GM19025 (cell line): ENCODE results near the gene CTXN1.
A peak's percentile ranks its signal among the peaks of the same experiment; 100 is the strongest.
"Not testable (repeated sequence)": the region's sequence is repeated elsewhere in the genome, so short reads cannot be mapped to it uniquely, and the experiment has no call there.

Experiments
- ATAC-seq: cut with Tn5 transposase; IDR thresholded peaks from one replicate; pipeline ENCODE4 v1.9.1; 2021; ENCODE audit warnings: mild to moderate bottlenecking, low read depth, moderate library complexity; ENCODE audit not compliant: unreplicated experiment

The CTXN1 gene

DNA sequence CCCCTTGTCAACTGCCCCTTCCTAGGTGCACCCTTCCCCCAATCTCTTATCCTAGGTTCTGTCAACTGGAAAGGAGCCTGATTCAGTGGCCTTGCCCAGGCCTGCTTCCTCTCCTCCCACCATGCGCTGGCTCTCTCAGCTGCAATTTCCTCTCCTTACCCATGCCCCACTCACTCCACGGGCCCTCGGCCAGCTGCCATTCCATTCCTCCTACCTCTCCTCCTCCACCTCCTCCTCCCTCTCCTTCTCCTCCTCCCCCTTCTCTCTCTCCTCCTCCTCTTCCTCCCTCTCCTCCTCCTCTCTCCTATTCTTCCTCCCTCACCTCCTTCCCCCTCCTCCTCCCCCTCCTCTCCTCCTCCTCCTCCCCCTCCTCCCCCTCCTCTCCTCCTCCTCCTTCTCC, 27.1 kb upstream of the CTXN1 start:
- no peak for ATAC-seq

DNA sequence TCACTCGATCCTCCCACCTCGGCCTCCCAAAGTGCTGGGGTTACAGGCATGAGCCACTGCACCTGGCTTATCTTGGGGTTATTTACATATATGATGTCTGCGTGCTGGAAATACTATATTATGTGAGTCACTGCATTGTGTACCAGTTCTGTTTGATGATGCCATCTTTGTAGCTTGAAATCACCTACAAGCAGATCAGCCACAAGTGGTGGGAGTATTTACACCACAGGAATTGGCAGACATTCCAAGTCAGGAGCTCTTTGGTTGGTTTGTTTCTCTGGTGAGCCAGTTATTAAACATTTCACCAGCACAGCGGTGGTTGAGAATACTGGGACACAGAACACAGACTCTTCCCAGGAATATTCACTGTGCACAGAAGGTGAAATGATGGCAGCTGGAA, 22.0 kb upstream of the CTXN1 start:
- no peak for ATAC-seq

DNA sequence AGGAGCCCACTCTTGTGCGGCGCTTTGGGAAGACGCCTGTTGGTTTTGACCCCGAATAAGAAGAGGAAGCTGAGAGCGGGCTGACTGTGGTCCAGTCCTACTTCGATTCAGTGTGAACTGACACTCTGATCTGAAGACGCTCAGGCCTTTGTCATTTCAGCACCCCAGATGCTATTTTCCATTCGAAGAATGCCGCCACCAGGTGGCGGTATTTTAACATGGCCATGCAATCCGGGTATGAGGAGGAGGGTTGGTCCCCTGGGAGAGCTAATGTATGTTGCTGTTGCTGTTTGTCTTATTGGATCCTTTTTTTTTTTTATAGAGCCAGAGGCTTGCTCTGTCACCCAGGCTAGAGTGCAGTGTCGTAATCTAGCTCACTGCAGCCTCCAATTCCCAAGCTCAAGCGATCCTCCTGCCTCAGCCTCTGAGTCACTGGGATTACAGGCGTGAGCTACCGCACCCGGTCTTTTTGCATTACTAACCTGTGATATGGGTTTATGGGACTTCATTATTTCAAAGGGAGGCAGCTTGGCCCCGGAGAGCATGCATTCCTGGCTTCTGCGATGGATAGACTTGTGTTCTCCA, 18.3 kb upstream of the CTXN1 start:
- no peak for ATAC-seq

DNA sequence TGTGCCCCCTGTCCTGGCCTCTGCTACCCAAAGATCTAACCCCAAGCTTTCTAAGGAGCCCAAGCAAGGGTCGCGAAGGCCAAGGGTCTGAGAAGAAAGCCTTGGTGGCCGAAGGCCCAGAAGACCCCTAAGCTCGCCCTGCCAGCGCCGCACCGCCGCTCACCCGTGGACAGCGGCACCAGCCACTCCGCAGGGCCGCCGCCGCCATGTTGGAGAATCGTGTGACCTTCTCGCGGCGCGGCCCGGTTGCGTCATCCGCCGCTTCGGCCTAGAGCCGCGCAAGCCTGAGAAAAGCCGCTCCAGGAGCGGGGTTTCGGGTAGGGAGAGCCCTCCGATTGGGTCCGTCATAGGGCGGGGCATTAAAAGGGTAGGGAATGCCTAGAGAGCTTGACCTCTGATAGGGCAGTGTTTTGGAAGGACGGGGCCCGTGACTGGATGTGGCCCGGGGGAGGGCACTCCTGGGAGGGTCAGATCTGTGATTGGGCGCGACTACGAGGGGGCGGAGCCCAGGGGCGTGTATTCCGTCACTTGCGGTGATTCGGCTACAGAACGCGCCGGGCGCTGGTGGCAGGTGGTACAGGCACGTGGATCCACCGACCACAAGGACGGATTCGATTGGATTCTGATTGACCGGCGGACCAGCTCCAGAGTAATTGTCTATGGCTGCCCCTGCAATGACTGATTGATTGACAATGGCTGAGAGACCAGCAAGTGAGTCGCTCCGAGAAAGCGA, 17.7 kb upstream of the CTXN1 start, which contains the start of gene TIMM44:
TSS of gene TIMM44 (minus strand) at position 223 of the 733 bp plus-strand sequence. CDS start at position 208, 15 bp downstream.
- ATAC-seq = peak; percentile 98

DNA sequence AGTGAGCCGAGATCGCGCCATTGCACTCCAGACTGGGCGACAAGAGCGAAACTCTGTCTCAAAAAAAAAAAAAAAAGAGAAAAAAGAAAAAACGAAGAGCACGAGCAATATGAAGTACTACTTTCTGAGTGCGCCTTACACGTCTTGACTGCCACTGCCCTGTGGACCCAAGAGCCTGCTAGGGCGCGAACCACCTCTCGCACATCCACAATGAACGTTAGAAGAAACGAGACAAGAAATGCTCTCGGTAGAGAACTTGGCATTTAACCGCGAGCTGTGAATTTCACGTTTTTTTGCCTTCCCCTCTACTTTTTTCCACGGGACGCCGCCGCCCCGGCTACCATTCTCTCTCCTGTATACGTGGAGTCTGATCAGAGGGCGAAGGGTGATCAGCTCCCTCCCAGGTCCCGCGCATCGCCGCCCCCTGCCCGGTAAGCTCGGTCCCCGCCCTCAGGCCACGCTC, 17.1 kb upstream of the CTXN1 start:
- no peak for ATAC-seq

DNA sequence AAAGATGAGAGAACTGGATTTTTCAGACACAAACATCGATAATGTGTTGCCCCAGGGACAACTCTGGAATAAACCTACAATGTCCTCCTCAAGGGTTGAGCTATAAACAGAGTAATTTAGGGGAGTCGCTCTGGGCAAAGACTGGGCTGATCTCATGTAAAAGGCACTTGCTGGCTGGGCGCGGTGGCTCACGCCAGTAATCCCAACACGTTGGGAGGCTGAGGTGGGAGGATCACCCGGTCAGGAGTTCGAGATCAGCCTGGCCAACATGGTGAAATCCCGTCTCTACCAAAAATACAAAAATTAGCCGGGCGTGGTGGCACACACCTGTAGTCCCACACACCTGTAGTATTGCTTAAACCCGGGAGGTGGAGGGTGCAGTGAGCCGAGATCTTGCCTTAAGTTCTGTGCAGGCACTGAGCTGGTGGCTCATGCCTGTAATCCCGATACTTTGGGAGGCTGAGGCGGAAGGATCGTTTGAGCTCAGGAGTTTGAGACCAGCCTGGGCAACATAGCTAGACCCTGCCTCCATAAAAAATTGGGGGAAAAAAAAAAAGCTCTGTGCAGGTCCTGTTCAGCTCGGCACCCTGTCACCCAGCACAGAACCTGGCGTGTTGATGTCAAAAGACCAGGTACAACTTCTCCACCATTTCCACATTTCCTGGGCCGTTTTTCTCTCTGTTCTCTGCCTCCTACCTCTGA, 16.1 kb upstream of the CTXN1 start:
- no peak for ATAC-seq

DNA sequence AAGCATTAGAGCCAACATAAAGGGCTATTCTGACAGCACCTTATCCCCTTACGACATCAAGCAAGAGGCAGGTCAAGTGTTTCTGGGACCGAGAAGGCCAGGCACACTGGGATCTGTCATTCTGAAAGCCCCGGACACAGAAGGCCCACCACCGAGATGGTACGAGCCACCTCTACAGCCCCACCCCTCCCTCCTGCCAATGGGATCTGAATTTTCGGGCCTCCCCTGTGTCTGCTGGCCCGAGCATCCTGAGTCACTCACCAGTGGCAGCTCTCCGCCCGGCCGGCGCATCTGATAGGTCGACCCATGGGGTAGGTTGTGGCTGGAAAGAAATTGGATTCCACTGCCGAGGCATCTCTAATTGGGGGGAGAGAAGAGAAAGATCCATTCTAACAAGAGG, 14.9 kb upstream of the CTXN1 start:
- ATAC-seq = no peak

DNA sequence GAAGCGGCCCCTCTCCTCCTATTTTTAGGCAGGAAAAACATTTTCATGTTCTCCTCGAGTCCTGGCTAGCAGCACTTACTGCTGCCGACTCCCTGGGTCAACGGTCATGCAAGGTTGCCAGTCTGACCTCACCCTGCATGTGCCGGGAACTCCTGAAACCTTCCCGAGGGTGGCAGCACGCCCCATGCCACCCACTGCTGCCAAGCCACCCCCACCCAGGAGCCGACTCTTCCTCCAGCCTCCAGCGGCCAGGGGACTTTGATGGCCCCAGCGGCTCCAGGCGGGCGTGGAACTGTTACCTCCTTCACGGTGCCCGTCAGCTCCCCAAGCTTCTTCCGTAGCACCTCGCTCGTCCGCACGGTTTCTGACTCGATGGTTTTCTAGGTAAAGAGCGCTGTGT, 8.8 kb upstream of the CTXN1 start:
- ATAC-seq = no peak

DNA sequence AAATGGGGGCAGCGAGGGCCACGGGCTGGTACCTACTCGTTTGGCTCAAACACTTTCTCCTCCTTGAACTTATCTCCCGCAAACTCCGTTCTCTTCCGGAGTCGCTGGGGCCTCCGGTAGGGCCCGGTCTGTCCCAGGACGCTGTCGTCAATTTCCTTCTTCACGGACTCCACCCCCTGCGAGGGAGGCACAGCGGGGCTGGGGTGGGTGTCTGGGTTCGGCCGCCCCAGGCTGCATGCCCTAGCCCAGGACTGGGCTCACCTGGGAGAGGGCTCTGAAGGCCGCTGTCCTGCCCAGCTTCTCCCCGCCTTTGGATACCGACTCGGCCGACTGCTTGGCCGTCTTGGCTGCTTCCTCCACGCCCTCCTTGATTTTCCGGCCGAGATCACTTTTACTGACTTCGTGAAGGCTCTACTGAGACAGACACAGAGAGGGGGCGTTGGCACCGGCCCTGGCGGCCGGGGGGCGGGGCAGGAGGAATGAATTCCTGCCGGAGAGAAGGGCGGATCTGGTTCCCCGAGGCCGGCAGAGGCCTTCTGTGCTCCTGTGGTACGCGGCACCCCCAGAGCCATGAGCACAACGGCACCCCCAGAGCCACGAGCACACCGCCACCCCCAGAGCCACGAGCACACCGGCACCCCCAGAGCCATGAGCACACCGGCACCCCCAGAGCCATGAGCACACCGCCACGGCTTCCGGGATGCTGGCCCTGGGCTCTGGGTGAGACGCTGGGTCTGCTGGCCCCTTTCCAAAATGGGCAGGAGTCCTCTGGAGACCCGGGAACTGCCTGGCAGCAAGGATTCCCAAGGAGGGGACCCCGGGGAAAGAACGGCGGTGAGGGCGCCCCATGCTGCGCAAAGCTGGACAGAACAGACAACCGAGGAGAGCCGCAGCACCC, 8.1 kb upstream of the CTXN1 start:
- no peak for ATAC-seq

DNA sequence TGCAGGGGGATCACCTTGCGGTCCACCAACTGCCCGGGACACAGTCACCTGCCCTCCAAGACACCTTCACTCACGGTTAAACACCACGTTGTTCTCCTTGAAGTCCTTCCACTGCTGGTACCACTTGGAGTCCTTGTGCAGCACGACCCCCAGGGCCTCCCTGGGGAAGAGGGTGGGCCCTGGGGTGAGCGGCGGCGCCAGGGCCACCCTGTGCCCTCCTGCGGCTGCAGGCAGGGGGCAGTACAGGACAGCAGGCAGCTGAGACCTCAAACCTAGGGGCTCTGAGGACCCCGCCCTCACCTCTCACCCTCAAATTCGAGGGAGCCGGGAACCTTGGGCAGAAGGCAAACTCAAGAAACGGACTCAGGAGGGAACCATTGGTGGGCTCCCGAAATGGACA, 7.5 kb upstream of the CTXN1 start:
- no peak for ATAC-seq

DNA sequence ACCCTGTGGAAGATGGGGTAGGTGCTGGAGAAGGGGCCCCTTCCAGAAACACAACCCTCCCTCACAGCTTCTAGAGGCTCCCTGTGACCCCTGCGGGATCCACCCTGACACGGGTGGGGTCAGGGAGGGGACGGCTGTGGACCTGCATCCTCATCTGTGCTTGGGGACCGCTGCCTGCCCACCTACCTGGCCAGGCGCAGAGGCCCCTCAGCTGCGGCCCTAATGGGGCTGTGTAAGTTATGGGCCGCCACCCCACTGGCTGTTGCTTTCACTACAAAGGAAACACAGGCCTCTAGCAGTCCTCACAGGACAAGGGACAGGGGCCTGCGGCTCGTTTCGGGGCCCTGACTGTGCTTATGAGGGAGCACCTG, 7.0 kb upstream of the CTXN1 start:
- no peak for ATAC-seq

DNA sequence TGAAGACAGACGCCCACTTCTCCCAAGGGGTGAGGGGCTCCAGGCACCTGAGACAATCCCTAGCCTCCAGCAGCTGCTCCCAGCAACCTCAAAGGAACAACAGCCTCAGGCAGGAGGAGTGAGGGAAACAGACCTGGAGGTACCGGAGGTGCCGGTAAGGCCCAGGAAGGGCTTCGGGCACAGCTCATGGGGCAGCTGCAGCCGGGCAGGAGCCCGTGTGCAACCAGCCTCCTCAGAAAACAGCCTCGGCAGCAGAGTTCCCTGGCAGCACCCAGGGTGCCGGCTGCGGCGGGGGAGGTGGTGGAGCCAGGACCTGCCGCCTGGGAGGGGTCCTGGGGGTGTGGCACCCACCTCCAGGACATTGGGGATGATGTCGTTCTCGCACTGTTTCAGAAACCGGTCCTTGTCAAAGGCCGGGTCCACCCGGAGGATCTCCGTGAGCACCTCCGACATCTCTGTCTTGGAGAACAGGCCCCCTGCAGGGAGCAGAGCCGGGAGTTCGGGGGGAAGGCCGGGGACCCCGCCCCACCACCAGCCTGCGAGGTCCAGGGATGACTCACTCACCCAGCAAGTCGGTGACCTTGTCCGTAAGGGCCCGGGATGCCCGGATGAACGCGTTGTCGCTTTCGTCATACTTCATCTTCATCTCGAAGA, 6.5 kb upstream of the CTXN1 start:
- no peak for ATAC-seq

DNA sequence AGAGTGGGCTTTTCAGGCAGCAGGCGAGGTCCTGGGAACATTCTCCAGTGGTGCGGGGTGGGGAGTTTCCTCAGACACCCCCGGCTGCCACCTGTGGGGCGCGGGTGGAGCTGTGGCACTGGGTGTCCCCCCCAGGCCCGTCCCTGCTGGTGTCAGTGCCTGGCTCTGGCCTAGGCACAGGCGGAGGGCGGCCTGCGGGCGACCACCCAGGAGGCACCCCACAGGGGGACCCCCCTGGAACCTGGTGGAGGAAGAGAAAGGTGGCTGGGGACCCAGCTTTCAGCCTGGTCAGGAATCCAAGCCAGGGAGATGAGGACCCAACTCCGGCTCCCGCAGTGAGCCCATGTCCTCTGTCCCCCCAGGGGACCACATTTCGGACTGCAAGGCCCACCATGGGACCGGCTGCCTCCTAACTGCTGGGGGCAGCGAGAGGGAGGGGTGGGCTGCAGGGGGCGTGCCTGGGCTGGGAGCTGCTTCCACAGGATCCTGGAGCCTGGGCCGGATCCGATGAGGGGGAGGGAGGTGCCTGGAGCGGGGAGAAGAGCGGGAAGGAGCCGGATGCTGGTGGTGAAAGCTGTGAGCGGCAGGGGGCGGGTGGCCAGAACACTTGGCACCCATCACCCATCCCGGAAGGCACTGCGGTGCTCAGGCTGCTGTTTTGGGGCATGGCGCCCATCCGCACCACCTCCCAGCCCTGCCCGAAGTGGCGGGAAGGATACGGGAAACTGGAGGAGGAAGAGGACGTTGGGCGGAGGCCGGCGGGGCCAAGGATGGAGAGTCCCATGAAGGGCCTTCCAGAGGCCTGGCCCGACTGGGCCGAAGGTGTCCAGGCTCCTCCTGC, 5.5 kb upstream of the CTXN1 start:
- no peak for ATAC-seq

DNA sequence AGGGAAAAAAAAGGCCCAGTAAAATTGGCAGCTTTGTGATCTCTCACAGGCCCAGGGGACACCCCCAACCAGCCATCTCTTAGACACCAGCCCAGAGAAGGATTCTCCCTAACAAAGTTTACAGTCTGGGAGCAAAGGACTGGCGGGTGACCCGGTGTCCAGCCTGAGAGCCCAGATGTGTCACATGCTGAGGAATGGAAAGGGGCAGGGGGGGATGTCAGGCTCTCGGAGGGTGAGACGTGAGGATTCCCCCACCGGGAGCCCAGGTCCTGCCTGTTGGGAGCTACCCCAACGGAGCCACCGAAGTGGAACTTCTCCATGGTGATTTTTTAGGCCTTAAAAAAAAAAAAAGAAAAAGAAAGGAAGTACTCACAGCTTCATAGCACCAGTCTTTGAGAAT, 4.8 kb upstream of the CTXN1 start:
- ATAC-seq = no peak

DNA sequence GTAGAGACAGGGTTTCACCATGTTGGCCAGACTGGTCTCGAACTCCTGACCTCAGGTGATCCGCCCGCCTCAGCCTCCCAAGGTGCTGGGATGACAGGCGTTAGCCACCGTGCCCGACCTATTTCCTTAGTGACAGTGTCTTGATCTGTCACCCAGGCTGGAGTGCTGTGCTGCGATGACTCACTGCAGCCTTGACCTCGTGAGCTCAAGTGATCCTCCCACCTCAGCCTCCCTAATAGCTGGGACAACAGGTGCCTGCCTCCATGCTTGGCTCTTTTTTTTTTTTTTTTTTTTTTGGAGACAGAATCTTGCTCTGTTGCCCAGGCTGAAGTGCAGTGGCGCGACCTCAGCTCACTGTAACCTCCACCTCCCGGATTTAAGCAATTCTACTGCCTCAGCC, 4.1 kb upstream of the CTXN1 start:
- ATAC-seq = not testable (repeated sequence)

DNA sequence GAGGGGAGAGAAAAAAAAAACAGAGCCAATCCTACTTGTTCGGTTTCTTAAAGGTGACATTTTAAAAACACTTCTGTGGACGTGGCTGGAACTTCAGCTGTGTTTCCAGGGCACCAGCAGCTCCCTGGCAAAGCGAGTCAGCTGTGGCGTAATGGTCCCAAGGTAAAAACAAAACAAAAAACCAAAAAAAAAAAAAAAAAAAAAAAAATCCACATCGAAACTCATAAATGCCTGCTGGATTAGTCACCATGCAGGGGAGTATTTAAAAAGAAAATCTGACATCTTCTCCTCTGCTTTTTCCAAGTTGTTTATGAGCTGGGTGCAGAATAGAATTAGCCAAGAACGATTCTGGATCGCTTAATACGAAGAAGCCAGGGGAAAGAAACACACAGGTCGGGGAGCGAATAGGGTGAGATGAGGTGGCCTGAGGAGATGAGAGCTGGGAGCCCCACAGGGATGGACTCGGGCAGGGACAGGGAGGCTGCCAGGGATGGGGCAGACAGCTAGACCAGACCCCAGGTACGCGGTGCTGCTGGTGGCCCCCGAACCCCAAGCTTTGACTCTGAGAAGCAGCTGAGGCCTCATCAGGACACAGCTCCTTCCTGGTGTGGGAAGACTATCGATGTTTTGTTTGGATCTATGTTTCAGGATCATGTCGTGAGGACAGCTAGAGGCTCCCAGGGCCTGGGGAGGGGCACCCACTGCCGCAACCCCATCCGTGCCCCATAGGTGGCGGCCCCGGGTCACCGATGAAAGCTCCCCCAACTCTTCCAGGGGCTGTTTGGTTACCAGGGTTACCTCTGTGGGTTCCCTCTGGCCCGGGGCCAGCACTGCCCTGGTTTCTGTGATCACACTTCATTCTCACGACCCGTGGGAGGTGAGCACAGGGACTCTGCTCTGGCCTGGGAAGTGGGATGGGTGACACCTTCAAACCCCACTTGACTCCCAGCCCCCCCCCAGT, 3.1 kb upstream of the CTXN1 start:
- no peak for ATAC-seq

DNA sequence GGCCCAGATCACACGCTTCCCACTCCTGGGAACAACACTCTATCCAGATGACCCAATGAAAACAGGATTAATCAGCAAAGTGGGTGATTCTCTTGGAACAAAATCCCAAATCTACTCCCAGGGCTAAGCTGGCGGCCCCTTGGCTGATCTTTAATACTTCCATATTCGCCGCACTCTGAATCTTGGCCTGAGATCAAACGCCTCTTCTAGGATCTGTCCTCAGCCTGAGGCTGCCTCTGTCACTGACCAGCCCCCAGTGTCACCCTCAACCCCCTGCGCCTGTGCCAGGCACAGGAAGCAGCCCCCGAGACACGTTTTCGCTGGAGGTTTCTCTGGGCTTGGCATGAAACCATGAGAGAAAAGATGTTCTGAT, 2.4 kb upstream of the CTXN1 start:
- ATAC-seq = no peak

DNA sequence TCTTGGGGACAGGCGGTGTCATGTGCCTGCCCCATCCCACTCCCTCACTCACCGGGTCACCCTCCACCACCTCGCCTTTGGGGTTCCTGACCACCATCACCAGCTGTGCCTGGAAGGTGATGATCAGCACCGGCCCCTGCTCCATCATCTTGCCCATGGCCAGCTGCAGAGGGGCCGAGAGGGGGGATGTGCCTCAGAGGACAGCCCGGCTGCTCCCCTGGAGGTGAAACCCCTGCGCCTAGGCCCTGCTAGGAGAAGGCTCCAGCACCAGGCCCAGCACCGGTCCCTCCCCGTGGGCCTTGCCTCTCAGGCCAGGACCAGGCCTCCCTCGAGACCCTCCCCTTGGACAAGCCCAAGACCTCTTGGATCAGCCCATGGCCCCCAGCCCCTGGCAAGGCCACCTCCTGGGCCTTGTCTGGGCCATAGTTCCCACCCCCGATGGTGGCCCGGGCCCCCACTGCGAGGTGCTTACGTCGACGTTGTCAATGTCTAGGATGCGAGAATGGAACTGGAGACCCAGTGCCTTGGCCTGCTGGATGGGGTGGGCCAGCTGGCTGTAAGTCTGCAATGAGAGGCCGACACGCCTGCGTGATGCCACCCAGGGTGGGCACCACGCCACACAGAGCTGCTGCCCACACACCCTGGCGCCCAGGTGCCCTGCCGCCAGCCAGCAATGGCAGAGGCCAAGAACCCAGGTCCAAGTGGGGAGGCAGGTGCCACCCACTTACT, 1.8 kb upstream of the CTXN1 start:
- no peak for ATAC-seq
